Lower leg skin (tissue), 3 donors: ENCODE results near the gene TOP1.

Experiments used
- POLR2A ChIP-seq, 2 donors: fragments of 450-650 bp; IDR thresholded peaks; one replicate each; pipeline ENCODE4 v1.6.1; 2016 to 2017; ENCODE audit warnings: antibody characterized with exemption in 2 of 2, mild to moderate bottlenecking in 1 of 2, moderate library complexity in 1 of 2
- TF ChIP-seq, protein P1 (sequence below), 3 donors: fragments of 450-650 bp; IDR thresholded peaks; one replicate each; pipeline ENCODE4 v1.5.1; 2016; ENCODE audit warnings: antibody characterized with exemption in 3 of 3, mild to moderate bottlenecking in 3 of 3, moderate library complexity in 2 of 3

DNA sequence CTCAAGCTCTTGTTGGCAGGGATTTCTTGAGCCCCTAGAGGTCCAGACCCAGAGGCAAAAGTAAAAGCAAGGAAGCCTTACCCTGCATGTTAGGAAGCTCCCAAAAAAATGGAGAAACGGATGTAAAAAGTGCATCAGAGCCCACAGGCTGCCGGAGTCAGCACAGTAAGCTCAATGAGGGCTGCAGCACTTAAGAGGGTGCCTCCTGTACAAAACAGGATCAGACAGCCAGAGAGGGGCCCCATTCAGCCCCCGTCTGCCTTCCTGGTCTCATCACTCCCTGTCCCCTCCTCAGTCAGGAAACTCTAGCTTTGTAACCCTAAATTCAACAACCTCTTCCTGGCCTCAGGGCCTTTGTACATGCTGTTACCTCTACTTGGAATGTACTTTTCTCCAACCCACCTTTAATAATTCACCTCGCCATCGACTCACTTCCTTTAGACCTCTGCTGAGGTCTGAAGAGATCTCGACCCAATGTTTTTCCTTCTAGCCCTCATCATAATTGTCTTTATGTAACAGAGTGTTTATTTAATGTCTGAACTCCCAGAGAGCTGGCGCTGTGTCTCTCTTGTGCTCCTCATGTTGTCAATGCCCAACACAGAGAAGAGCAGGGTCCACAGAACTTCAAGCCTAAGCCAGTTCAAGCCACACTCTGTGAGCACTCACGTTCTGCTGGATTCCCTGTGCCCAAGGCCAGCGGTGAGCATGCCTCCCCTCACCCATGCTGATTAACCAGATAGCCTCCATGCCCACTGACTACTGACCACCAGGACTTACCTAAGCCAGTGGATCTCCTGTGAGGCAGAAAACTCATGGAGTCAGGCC lies 106.0 kb downstream of the TOP1 start:
- TF ChIP-seq, protein P1, sequence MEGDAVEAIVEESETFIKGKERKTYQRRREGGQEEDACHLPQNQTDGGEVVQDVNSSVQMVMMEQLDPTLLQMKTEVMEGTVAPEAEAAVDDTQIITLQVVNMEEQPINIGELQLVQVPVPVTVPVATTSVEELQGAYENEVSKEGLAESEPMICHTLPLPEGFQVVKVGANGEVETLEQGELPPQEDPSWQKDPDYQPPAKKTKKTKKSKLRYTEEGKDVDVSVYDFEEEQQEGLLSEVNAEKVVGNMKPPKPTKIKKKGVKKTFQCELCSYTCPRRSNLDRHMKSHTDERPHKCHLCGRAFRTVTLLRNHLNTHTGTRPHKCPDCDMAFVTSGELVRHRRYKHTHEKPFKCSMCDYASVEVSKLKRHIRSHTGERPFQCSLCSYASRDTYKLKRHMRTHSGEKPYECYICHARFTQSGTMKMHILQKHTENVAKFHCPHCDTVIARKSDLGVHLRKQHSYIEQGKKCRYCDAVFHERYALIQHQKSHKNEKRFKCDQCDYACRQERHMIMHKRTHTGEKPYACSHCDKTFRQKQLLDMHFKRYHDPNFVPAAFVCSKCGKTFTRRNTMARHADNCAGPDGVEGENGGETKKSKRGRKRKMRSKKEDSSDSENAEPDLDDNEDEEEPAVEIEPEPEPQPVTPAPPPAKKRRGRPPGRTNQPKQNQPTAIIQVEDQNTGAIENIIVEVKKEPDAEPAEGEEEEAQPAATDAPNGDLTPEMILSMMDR (IDR thresholded peaks at IDR 0.05), result no peak
- no peak for TF ChIP-seq POLR2A (IDR thresholded peaks at IDR 0.05)
